ENCODE data around the gene NRXN3. TPM values are rescaled to one million over a fixed set of nuclear protein-coding genes. Genes with fewer than 3 reads are reported as not detected.

The NRXN3 gene
- total RNA-seq, 1 experiment from 2014 or later: not detected

DNA sequence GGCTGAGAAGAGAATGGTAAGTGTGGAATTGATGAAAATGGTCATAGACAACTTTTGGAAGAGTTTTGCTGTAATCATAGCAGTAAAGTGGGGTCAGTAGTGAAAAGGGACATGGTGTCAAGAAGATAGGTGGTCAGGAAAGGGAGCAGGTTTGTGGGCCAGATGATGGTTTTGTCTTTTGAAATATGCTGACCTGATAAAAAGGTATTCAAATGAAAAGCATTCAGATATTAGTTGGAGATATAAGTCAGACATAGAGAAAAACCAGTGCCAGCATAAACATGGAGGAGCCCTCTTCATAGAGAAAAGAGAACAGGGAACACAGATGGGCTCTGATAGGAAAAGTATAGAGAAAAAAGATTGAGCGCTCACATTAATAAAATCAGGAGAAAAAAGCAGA, 518.3 kb downstream of the NRXN3 start:
- Mint-ChIP-seq H3K27ac (ENCODE audit: unreplicated experiment) (no peak overlapping the region), H3K4me3 (ENCODE audit: low read depth, unreplicated experiment) (no peak overlapping the region), H3K9me3 (ENCODE audit: low read depth, unreplicated experiment) (no peaks in the 10 kb centered on the region), H3K27me3 (ENCODE audit: unreplicated experiment) (peaks cover 4% of the 10 kb centered on the region), H3K4me1 (ENCODE audit: low read depth, unreplicated experiment) (peaks cover 33% of the 10 kb centered on the region), H3K36me3 (ENCODE audit: insufficient read depth, unreplicated experiment) (peaks cover under 1% of the 10 kb centered on the region)
- TF ChIP-seq CTCF (IDR thresholded peaks at IDR 0.05; ENCODE audit: unreplicated experiment): no peak
- intact Hi-C loops (cut with micrococcal nuclease; ENCODE audit: unreplicated experiment): no loop called here
- CTCF ChIA-PET: no interaction called here
- BruUV-seq (replicated peaks): no TSS peak
- no peak for DNase-seq

DNA sequence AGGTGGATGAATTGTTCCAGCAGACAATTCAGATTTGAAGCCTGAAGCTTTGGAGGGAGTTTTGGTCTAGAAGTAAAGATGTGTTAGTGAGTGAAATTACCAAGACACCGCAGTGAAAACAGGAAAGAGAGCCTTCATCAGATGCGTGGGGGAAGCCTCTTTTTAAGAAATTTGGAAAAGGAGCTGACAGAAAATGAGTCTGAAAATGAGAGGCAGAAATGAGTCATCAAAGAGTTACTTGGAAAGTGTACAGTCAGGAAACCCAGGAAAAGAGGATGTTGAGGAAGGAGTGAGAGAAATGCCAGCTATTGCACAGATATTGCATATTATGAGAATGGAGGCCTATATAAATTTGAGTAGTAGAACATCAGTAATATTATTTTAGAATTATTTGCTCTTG, 520.7 kb downstream of the NRXN3 start:
- Mint-ChIP-seq H3K9me3 (ENCODE audit: low read depth, unreplicated experiment) (no peaks in the 10 kb centered on the region), H3K4me1 (ENCODE audit: low read depth, unreplicated experiment) (peaks cover 14% of the 10 kb centered on the region), H3K27me3 (ENCODE audit: unreplicated experiment) (peaks cover 25% of the 10 kb centered on the region), H3K36me3 (ENCODE audit: insufficient read depth, unreplicated experiment) (no peaks in the 10 kb centered on the region), H3K4me3 (ENCODE audit: low read depth, unreplicated experiment) (no peak overlapping the region), H3K27ac (ENCODE audit: unreplicated experiment) (no peak overlapping the region)
- DNase-seq: no peak
- CTCF ChIA-PET: interaction anchor here (0.6 kb wide), 1 partner anchor 1938 kb away, joined by 3 read pairs; no protein-coding TSS in a partner anchor
- no peak for TF ChIP-seq CTCF (IDR thresholded peaks at IDR 0.05; ENCODE audit: unreplicated experiment)
- intact Hi-C loops (cut with micrococcal nuclease; ENCODE audit: unreplicated experiment): loop anchor here (10.0 kb wide), 1 partner anchor 526 kb away; no protein-coding TSS in a partner anchor
- BruUV-seq (replicated peaks): no TSS peak

DNA sequence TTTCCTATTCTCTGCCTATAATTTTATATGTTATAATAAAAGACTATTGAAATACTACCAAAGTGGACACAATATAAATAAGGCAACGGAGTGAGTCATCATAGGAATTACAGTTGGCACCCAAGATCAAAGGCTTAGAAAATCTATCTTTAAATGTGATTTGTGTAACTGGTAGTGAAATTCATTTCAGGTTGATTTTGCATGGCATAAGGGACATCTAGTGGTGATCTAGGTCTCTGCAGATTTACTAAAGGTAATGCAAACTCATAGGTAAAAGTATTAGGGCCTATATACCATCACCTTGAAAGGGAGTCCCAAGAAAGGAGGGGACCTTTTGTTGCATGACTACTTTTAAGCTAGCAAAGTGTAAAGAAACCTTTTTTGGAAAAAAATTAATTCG, 527.2 kb downstream of the NRXN3 start:
- no TSS peak for BruUV-seq (replicated peaks)
- intact Hi-C loops (cut with micrococcal nuclease; ENCODE audit: unreplicated experiment): loop anchor here (1.0 to 10.0 kb wide), 3 partner anchors 99 to 533 kb away; no protein-coding TSS in a partner anchor
- Mint-ChIP-seq H3K4me1 (ENCODE audit: low read depth, unreplicated experiment) (no peaks in the 10 kb centered on the region), H3K36me3 (ENCODE audit: insufficient read depth, unreplicated experiment) (no peaks in the 10 kb centered on the region), H3K4me3 (ENCODE audit: low read depth, unreplicated experiment) (no peak overlapping the region), H3K27me3 (ENCODE audit: unreplicated experiment) (peaks cover 25% of the 10 kb centered on the region), H3K27ac (ENCODE audit: unreplicated experiment) (no peak overlapping the region), H3K9me3 (ENCODE audit: low read depth, unreplicated experiment) (no peaks in the 10 kb centered on the region)
- DNase-seq: no peak
- no peak for TF ChIP-seq CTCF (IDR thresholded peaks at IDR 0.05; ENCODE audit: unreplicated experiment)
- CTCF ChIA-PET: no interaction called here

- TF ChIP-seq CTCF (IDR thresholded peaks at IDR 0.05; ENCODE audit: unreplicated experiment): no peak
- DNase-seq: no peak
- Mint-ChIP-seq H3K27me3 (ENCODE audit: unreplicated experiment) (peaks cover 21% of the 10 kb centered on the region), H3K4me1 (ENCODE audit: low read depth, unreplicated experiment) (no peaks in the 10 kb centered on the region), H3K27ac (ENCODE audit: unreplicated experiment) (no peak overlapping the region), H3K4me3 (ENCODE audit: low read depth, unreplicated experiment) (no peak overlapping the region), H3K9me3 (ENCODE audit: low read depth, unreplicated experiment) (no peaks in the 10 kb centered on the region), H3K36me3 (ENCODE audit: insufficient read depth, unreplicated experiment) (no peaks in the 10 kb centered on the region)
- BruUV-seq (replicated peaks): no TSS peak
- CTCF ChIA-PET: interaction anchor here (0.6 to 1.6 kb wide), 3 partner anchors 100 to 178 kb away, joined by 3 to 4 read pairs (median 4); no protein-coding TSS in a partner anchor
- intact Hi-C loops (cut with micrococcal nuclease; ENCODE audit: unreplicated experiment): loop anchor here (10.0 kb wide), 1 partner anchor 534 kb away; no protein-coding TSS in a partner anchor
Measured at GRCh38 chr14:78698991-78699390, 528.8 kb downstream of the NRXN3 start.
